ENCODE measurements around the gene ZBTB7B.

- no peak for TF ChIP-seq CTCF (IDR thresholded peaks at IDR 0.05)
- TF ChIP-seq CHD2 (IDR thresholded peaks at IDR 0.05; ENCODE audit: low read length, partially characterized antibody), result no peak
- no peak for TF ChIP-seq NFE2L2 (conservative IDR thresholded peaks at IDR 0.05; ENCODE audit: low read length)
- no peak for TF ChIP-seq ATOH8 (CRISPR knock-in tag; IDR thresholded peaks at IDR 0.05; ENCODE audit: low read depth)
- no peak for TF ChIP-seq ESRRA (IDR thresholded peaks at IDR 0.05; ENCODE audit: borderline replicate concordance, low read length)
- no peak for TF ChIP-seq EP300 (IDR thresholded peaks at IDR 0.05)
- TF ChIP-seq MAX (IDR thresholded peaks at IDR 0.05), result no peak
- TF ChIP-seq POLR2A (IDR thresholded peaks at IDR 0.05; ENCODE audit: low read length), result no peak
Measured at GRCh38 chr1:155051777-155052398, 49.3 kb downstream of the ZBTB7B start.

All from A549 (cell line).